Endothelial cell of umbilical vein (primary cell): Measurements from ENCODE around the gene NKX1-2. TPM values are rescaled to one million over a fixed set of nuclear protein-coding genes. Genes with fewer than 3 reads are reported as not detected.

Experiments
- BruUV-seq: library from RNA; stranded (reverse); fragments of 400-500 nt; replicated peaks from 2 replicates; lab custom pipeline; 2021; lab: Mats Ljungman, UMichigan
- CTCF ChIA-PET: fragments of 300-600, 350-600 bp; sonication (Branson Sonifier 250); formaldehyde crosslinking; loops from one replicate; lab custom pipeline; 2021; ENCODE audit warnings: antibody characterized with exemption, inconsistent platforms; lab: Charles Lee
- POLR2A ChIA-PET: fragments of 300-600, 350-600 bp; sonication (Branson Sonifier 250); formaldehyde crosslinking; loops from one replicate; lab custom pipeline; 2021; ENCODE audit warnings: antibody characterized with exemption, inconsistent platforms; lab: Charles Lee
- DNase-seq: peaks from one replicate; pipeline ENCODE4 v3.0.0-alpha.2; 2011; ENCODE audit warnings: low read depth, low spot score
- FAIRE-seq: peaks from 2 replicates; lab custom pipeline; 2011; peaks lifted over from hg19 to GRCh38; lab: Jason Lieb, UNC
- H2AFZ ChIP-seq: 2 replicates; pipeline ENCODE4 v1.6.0; 2012; ENCODE audit warnings: low read depth, low read length, control low read depth, inconsistent platforms
- H3K27ac ChIP-seq: 2 replicates; pipeline ENCODE4 v1.5.1; 2011; ENCODE audit warnings: low read depth, mild to moderate bottlenecking, control low read depth, low read length, moderate library complexity; ENCODE audit not compliant: insufficient read depth
- H3K27me3 ChIP-seq, 2 experiments: 2 replicates each; pipeline versions ENCODE4 v1.6.0 to v1.6.1; 2011; ENCODE audit warnings: low read length in 2 of 2, mixed read lengths in 1 of 2; ENCODE audit not compliant: control insufficient read depth in 2 of 2, insufficient read depth in 2 of 2
- H3K36me3 ChIP-seq, 2 experiments: 2 replicates in 1 of 2; 3 replicates in 1 of 2; pipeline ENCODE4 v1.5.1; 2011; ENCODE audit warnings: low read length in 2 of 2, mild to moderate bottlenecking in 1 of 2, moderate library complexity in 1 of 2; ENCODE audit not compliant: control insufficient read depth in 2 of 2, insufficient read depth in 2 of 2; ENCODE audit errors: extremely low read depth in 1 of 2
- H3K4me1 ChIP-seq: 3 replicates; pipeline ENCODE4 v1.5.1; 2011; ENCODE audit warnings: mild to moderate bottlenecking, low read length; ENCODE audit not compliant: control insufficient read depth, insufficient read depth; ENCODE audit errors: extremely low read depth
- H3K4me2 ChIP-seq: 2 replicates; pipeline ENCODE4 v1.6.1; 2011; ENCODE audit warnings: low read length, control low read depth, mixed read lengths; ENCODE audit not compliant: insufficient read depth
- H3K4me3 ChIP-seq, 3 experiments: fragments of 200-600 bp in 1 of 3; sonication (generic), shearing (Covaris generic) in 1 of 3; replicated peaks in 1 of 3; 2 replicates each; pipeline ENCODE4 v1.5.1; 2011 to 2016; ENCODE audit warnings: control low read depth in 3 of 3, low read length in 3 of 3, mild to moderate bottlenecking in 2 of 3, inconsistent platforms in 1 of 3, low read depth in 1 of 3, moderate library complexity in 1 of 3; ENCODE audit not compliant: insufficient read depth in 1 of 3
- H3K79me2 ChIP-seq: 2 replicates; pipeline ENCODE4 v1.6.0; 2012; ENCODE audit warnings: low read length, inconsistent platforms; ENCODE audit not compliant: control insufficient read depth, insufficient read depth
- H3K9ac ChIP-seq: replicated peaks from 2 replicates; pipeline ENCODE3; 2011; ENCODE audit warnings: low read length, control low read depth; ENCODE audit not compliant: insufficient read depth; ENCODE audit errors: extremely low read depth
- H3K9me1 ChIP-seq: replicated peaks from 3 replicates; pipeline ENCODE4 v1.6.0; 2011; ENCODE audit warnings: mild to moderate bottlenecking, low read length; ENCODE audit not compliant: control insufficient read depth, insufficient read depth; ENCODE audit errors: extremely low read depth
- H3K9me3 ChIP-seq: replicated peaks from 2 replicates; pipeline ENCODE4 v1.5.1; 2012; ENCODE audit warnings: low read length, inconsistent platforms; ENCODE audit not compliant: control insufficient read depth, insufficient read depth
- H4K20me1 ChIP-seq: replicated peaks from 2 replicates; pipeline ENCODE3; 2011; ENCODE audit warnings: mild to moderate bottlenecking, low read length; ENCODE audit not compliant: control insufficient read depth, insufficient read depth; ENCODE audit errors: extremely low read depth
- CTCF ChIP-seq, 2 donors: IDR thresholded peaks; 1 replicate in 1 of 2; 2 replicates in 1 of 2; pipeline ENCODE4 v1.5.1; 2011; ENCODE audit warnings: low read length in 2 of 2, mild to moderate bottlenecking in 2 of 2, moderate library complexity in 2 of 2, control low read depth in 1 of 2, inconsistent platforms in 1 of 2, low read depth in 1 of 2; ENCODE audit not compliant: insufficient read depth in 1 of 2; ENCODE audit errors: extremely low read depth in 1 of 2
- EZH2 ChIP-seq: IDR thresholded peaks from 2 replicates; pipeline ENCODE4 v1.6.1; 2012; ENCODE audit warnings: borderline replicate concordance, low read depth, mild to moderate bottlenecking, moderate library complexity, low read length, inconsistent platforms; ENCODE audit not compliant: severe bottlenecking
- FOS ChIP-seq: IDR thresholded peaks from 2 replicates; pipeline ENCODE4 v1.6.1; 2011; ENCODE audit warnings: mild to moderate bottlenecking, low read length, moderate library complexity, borderline replicate concordance; ENCODE audit not compliant: insufficient read depth
- GATA2 ChIP-seq: IDR thresholded peaks from 2 replicates; pipeline ENCODE4 v1.7.0; 2011; ENCODE audit warnings: low read depth, mild to moderate bottlenecking, moderate library complexity, mixed read lengths, low read length; ENCODE audit not compliant: insufficient read length, insufficient read depth
- JUN ChIP-seq: IDR thresholded peaks from 2 replicates; pipeline ENCODE4 v1.6.1; 2011; ENCODE audit warnings: borderline replicate concordance, low read depth; ENCODE audit not compliant: insufficient read length, insufficient read depth
- MYC ChIP-seq: IDR thresholded peaks from one replicate; pipeline ENCODE4 v1.6.1; 2011; ENCODE audit warnings: mild to moderate bottlenecking, low read depth, low read length
- POLR2A ChIP-seq: IDR thresholded peaks from 2 replicates; pipeline ENCODE4 v1.6.1; 2012; ENCODE audit warnings: low read depth, mild to moderate bottlenecking, control low read depth, low read length
- POLR2AphosphoS5 ChIP-seq: IDR thresholded peaks from 2 replicates; pipeline ENCODE4 v1.6.1; 2012; ENCODE audit warnings: low read depth, mild to moderate bottlenecking, control low read depth, low read length, moderate library complexity; ENCODE audit not compliant: insufficient read depth
- dilution Hi-C: fragments of 300-500 bp; cut with MboI; formaldehyde crosslinking; loops from one replicate; pipeline ENCODE4 v1.15.0; 2019; ENCODE audit warnings: low sequenced_read_pairs; ENCODE audit not compliant: extremely low pct_ligation_motif_present
- intact Hi-C: fragments of 100-400 bp; cut with micrococcal nuclease; formaldehyde crosslinking; loops from one replicate; pipeline ENCODE4 v1.10.0; 2022
- polyA plus RNA-seq, 4 experiments: library from polyadenylated mRNA; depleted of rRNA in 3 of 4; stranded (reverse) in 3 of 4; unstranded in 1 of 4; fragments of >200 nt; gene quantifications; 2 replicates each; pipeline versions ENCODE4 v1.2.1 to v1.2.3, GENCODE V29; 2011 to 2012; ENCODE audit warnings: missing spikeins in 1 of 4
- total RNA-seq: library from RNA; stranded (reverse); gene quantifications from 2 replicates; pipeline ENCODE4 v1.2.3, GENCODE V29; 2021
- TF ChIP-seq, protein P1 (sequence below): IDR thresholded peaks from 2 replicates; pipeline ENCODE4 v1.6.1; 2011; ENCODE audit not compliant: insufficient read depth, insufficient read length

The NKX1-2 gene
- total and polyA plus RNA-seq, 2 donors (not counting 3 experiments of a cell fraction or from before 2014, with no cell fraction given), result not detected

GRCh38 chr10:124491105-124491504, 41.3 kb upstream of the NKX1-2 start:
- H2AFZ ChIP-seq, result no peak overlapping the region
- dilution Hi-C loops, result no loop called here
- H3K4me3 ChIP-seq, result no peak overlapping the region
- no peaks in the 10 kb centered on the region for H3K79me2 ChIP-seq
- DNase-seq (no peak), FAIRE-seq (no peak)
- ChIA-PET POLR2A (no interaction called here), CTCF (no interaction called here)
- no peak overlapping the region for H3K27ac ChIP-seq
- H3K9me3 ChIP-seq, result no peaks in the 10 kb centered on the region
- H3K27me3 ChIP-seq, result no peaks in the 10 kb centered on the region
- H3K4me1 ChIP-seq, result no peaks in the 10 kb centered on the region
- H3K4me2 ChIP-seq, result no peak overlapping the region
- no TSS peak for BruUV-seq
- TF ChIP-seq POLR2A (no peak), JUN (no peak), MYC (no peak), FOS (no peak), GATA2 (no peak), POLR2AphosphoS5 (no peak), CTCF (IDR thresholded peaks at IDR 0.05; ENCODE audit: extremely low read depth in 1 of 2, insufficient read depth in 1 of 2, low read depth in 1 of 2, low read length in 2 of 2) (no peak), EZH2 (no peak)
- TF ChIP-seq, protein P1, sequence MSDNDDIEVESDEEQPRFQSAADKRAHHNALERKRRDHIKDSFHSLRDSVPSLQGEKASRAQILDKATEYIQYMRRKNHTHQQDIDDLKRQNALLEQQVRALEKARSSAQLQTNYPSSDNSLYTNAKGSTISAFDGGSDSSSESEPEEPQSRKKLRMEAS, result no peak
- no peak overlapping the region for H3K9ac ChIP-seq
- no peaks in the 10 kb centered on the region for H4K20me1 ChIP-seq
- H3K36me3 ChIP-seq, result no peaks in the 10 kb centered on the region
- H3K9me1 ChIP-seq, result no peaks in the 10 kb centered on the region
- intact Hi-C loops, result no loop called here
